K562 (cell line): ENCODE measurements around the gene SMARCA4. TPM values are rescaled to one million over a fixed set of nuclear protein-coding genes. Genes with fewer than 3 reads are reported as not detected.

Source experiments
- ATF4 ChIP-seq: fragments of 450-650 bp; formaldehyde crosslinking; IDR thresholded peaks from 2 replicates; pipeline ENCODE4 v1.4.0; 2022; ENCODE audit warnings: mild to moderate bottlenecking, moderate library complexity
- BCL6 ChIP-seq: fragments of 250-450 bp; sonication (Bioruptor Pico); IDR thresholded peaks from 2 replicates; pipeline ENCODE4 v1.4.0; 2020
- CBFA2T2 ChIP-seq: fragments of 450-650 bp; conservative IDR thresholded peaks from 2 replicates; pipeline ENCODE4 v1.6.1; 2017; ENCODE audit warnings: mild to moderate bottlenecking
- CUX1 ChIP-seq: fragments of 200-800 bp; sonication (Bioruptor generic); IDR thresholded peaks from 2 replicates; pipeline ENCODE4 v1.6.1; 2016; ENCODE audit warnings: missing genetic modification characterization, missing compliant biosample characterization
- EGR1 ChIP-seq: fragments of 450-650 bp; conservative IDR thresholded peaks from 2 replicates; pipeline ENCODE4 v1.6.1; 2017; ENCODE audit warnings: mild to moderate bottlenecking
- NR4A1 ChIP-seq, 2 experiments: fragments of 250-450 bp in 1 of 2; fragments of 450-650 bp in 1 of 2; sonication (Bioruptor Pico) in 1 of 2; IDR thresholded peaks; 2 replicates each; pipeline versions ENCODE4 v1.4.0 to v1.6.1; 2016 to 2020; ENCODE audit warnings: mild to moderate bottlenecking in 2 of 2, missing compliant biosample characterization in 1 of 2, missing genetic modification characterization in 1 of 2, moderate library complexity in 1 of 2
- RBM17 ChIP-seq: fragments of 200-400 bp; formaldehyde crosslinking; IDR thresholded peaks from 2 replicates; pipeline ENCODE4 v1.6.1; 2017; ENCODE audit warnings: low read depth, mild to moderate bottlenecking, low read length, borderline replicate concordance
- SAP30 ChIP-seq: fragments of 200-600 bp; sonication (generic); IDR thresholded peaks from 2 replicates; pipeline ENCODE4 v1.6.1; 2012; ENCODE audit warnings: borderline replicate concordance, low read depth, mild to moderate bottlenecking, moderate library complexity, low read length, control low read depth, inconsistent platforms; ENCODE audit not compliant: insufficient read depth, poor library complexity, severe bottlenecking
- ZNF436 ChIP-seq: fragments of 250-450, 450-650 bp; sonication (Bioruptor Pico); formaldehyde crosslinking; IDR thresholded peaks from 2 replicates; pipeline ENCODE4 v1.7.0; 2020; ENCODE audit warnings: mild to moderate bottlenecking
- polyA plus RNA-seq, 8 experiments: library from polyadenylated mRNA; depleted of rRNA in 4 of 8; stranded (reverse) in 5 of 8; unstranded in 3 of 8; fragments of >200 nt; fragmentation: Nextera tagmentation in 2 of 8; fragmentation: Illumina TruSeq in 1 of 8; extraction: Ambion mirVana in 2 of 8; extraction: Trizol in 1 of 8; gene quantifications; 2 replicates each; pipeline versions ENCODE4 v1.2.1 to v1.2.3, GENCODE V29; 2011 to 2014; ENCODE audit warnings: inconsistent platforms in 1 of 8, missing spikeins in 1 of 8
- total RNA-seq, 7 experiments: library from RNA; depleted of rRNA in 6 of 7; stranded (reverse); fragments of >200 nt in 6 of 7; fragmentation: Illumina TruSeq in 2 of 7; extraction: Trizol in 2 of 7; gene quantifications; 2 replicates each; pipeline versions ENCODE4 v1.2.1 to v1.2.3, GENCODE V29; 2011 to 2021; ENCODE audit warnings: low replicate concordance in 1 of 7
- TF ChIP-seq, protein P1 (sequence below), 2 experiments: fragments of 450-650 bp; IDR thresholded peaks; 2 replicates each; pipeline ENCODE4 v1.6.1; 2018; ENCODE audit warnings: mild to moderate bottlenecking in 2 of 2, low read depth in 1 of 2; ENCODE audit not compliant: partially characterized antibody in 2 of 2

SMARCA4 gene
- total and polyA plus RNA-seq, 9 of the 15 experiments (the other 6 are each of a cell fraction or from before 2014, with no cell fraction given): 19.3 to 207 (median 52.1) TPM

GRCh38 chr19:11088506-11089253 is 127.8 kb downstream of the SMARCA4 start (continued):
- 0 out of 2 replicates have a peak, but pooled peaks have one; percentile 23 for TF ChIP-seq ATF4
- no peak for TF ChIP-seq NR4A1 (CRISPR knock-in tag; IDR thresholded peaks at IDR 0.05)
- TF ChIP-seq NR4A1 (tag; IDR thresholded peaks at IDR 0.05): peak; percentile 53; the same call in 1 of the 2 replicates
- peak; percentile 67 for TF ChIP-seq EGR1
- TF ChIP-seq ZNF436 (CRISPR knock-in tag): no peak
- TF ChIP-seq BCL6 (CRISPR knock-in tag): no peak
- TF ChIP-seq, protein P1, sequence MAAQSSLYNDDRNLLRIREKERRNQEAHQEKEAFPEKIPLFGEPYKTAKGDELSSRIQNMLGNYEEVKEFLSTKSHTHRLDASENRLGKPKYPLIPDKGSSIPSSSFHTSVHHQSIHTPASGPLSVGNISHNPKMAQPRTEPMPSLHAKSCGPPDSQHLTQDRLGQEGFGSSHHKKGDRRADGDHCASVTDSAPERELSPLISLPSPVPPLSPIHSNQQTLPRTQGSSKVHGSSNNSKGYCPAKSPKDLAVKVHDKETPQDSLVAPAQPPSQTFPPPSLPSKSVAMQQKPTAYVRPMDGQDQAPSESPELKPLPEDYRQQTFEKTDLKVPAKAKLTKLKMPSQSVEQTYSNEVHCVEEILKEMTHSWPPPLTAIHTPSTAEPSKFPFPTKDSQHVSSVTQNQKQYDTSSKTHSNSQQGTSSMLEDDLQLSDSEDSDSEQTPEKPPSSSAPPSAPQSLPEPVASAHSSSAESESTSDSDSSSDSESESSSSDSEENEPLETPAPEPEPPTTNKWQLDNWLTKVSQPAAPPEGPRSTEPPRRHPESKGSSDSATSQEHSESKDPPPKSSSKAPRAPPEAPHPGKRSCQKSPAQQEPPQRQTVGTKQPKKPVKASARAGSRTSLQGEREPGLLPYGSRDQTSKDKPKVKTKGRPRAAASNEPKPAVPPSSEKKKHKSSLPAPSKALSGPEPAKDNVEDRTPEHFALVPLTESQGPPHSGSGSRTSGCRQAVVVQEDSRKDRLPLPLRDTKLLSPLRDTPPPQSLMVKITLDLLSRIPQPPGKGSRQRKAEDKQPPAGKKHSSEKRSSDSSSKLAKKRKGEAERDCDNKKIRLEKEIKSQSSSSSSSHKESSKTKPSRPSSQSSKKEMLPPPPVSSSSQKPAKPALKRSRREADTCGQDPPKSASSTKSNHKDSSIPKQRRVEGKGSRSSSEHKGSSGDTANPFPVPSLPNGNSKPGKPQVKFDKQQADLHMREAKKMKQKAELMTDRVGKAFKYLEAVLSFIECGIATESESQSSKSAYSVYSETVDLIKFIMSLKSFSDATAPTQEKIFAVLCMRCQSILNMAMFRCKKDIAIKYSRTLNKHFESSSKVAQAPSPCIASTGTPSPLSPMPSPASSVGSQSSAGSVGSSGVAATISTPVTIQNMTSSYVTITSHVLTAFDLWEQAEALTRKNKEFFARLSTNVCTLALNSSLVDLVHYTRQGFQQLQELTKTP (IDR thresholded peaks at IDR 0.05; ENCODE audit: low read depth in 1 of 2, partially characterized antibody in 2 of 2): peak in 1 of 2 experiments; percentile 41
- peak; percentile 67; the same call in 1 of the 2 replicates for TF ChIP-seq CUX1
- no peak for TF ChIP-seq CBFA2T2
- no peak for TF ChIP-seq RBM17
- TF ChIP-seq SAP30: peak; percentile 2
